HG03097 (cell line): ENCODE results near the gene TMEM79.
"Not testable (repeated sequence)": the region's sequence is repeated elsewhere in the genome, so short reads cannot be mapped to it uniquely, and the experiment has no call there.

ENCODE experiments used
- ATAC-seq: cut with Tn5 transposase; IDR thresholded peaks from one replicate; pipeline ENCODE4 v1.9.1; 2021; ENCODE audit not compliant: unreplicated experiment, low FRiP score

Gene TMEM79

GRCh38 chr1:156298852-156299357 is 14.8 kb downstream of the TMEM79 start, which contains the start of gene VHLL:
VHLL (minus strand) TSS chr1:156299307; CDS start chr1:156299189, 118 bp downstream.
- no peak for ATAC-seq

- no peak for ATAC-seq
Measured at GRCh38 chr1:156303241-156303640, 19.1 kb downstream of the TMEM79 start.

- ATAC-seq: no peak
Measured at GRCh38 chr1:156305215-156305614, 21.1 kb downstream of the TMEM79 start.

- ATAC-seq: no peak
Measured at GRCh38 chr1:156308078-156308477, 24.0 kb downstream of the TMEM79 start.

- no peak for ATAC-seq
Measured at GRCh38 chr1:156310962-156311361, 26.8 kb downstream of the TMEM79 start.

GRCh38 chr1:156316909-156317308 is 32.8 kb downstream of the TMEM79 start:
- ATAC-seq: no peak

- no peak for ATAC-seq
Measured at GRCh38 chr1:156319664-156320063, 35.5 kb downstream of the TMEM79 start.

- ATAC-seq: no peak
Measured at GRCh38 chr1:156320560-156320959, 36.4 kb downstream of the TMEM79 start.

GRCh38 chr1:156323179-156323578 is 39.1 kb downstream of the TMEM79 start:
- ATAC-seq: not testable (repeated sequence)

GRCh38 chr1:156336242-156336641 is 52.1 kb downstream of the TMEM79 start:
- ATAC-seq: no peak

GRCh38 chr1:156337052-156337887 is 53.1 kb downstream of the TMEM79 start:
- ATAC-seq: no peak

- ATAC-seq: no peak
Measured at GRCh38 chr1:156337888-156338179, 53.7 kb downstream of the TMEM79 start.

- peak; percentile 93 for ATAC-seq
Measured at GRCh38 chr1:156338180-156338976, 54.3 kb downstream of the TMEM79 start, which contains the start of the genes CCT3 and TSACC. CCT3 (minus strand) TSS chr1:156338292; CDS start chr1:156338184, 108 bp downstream. TSACC (plus strand) TSS chr1:156338526; CDS start chr1:156339758, 1,232 bp downstream.
